ENCODE results near the gene NIT1. TPM values are rescaled to one million over a fixed set of nuclear protein-coding genes. Genes with fewer than 3 reads are reported as not detected.

Gene NIT1
- total and polyA plus RNA-seq, 9 of the 15 experiments (the other 6 are each of a cell fraction or from before 2014, with no cell fraction given) = 18.4 to 76.0 (median 33.7) TPM

DNA sequence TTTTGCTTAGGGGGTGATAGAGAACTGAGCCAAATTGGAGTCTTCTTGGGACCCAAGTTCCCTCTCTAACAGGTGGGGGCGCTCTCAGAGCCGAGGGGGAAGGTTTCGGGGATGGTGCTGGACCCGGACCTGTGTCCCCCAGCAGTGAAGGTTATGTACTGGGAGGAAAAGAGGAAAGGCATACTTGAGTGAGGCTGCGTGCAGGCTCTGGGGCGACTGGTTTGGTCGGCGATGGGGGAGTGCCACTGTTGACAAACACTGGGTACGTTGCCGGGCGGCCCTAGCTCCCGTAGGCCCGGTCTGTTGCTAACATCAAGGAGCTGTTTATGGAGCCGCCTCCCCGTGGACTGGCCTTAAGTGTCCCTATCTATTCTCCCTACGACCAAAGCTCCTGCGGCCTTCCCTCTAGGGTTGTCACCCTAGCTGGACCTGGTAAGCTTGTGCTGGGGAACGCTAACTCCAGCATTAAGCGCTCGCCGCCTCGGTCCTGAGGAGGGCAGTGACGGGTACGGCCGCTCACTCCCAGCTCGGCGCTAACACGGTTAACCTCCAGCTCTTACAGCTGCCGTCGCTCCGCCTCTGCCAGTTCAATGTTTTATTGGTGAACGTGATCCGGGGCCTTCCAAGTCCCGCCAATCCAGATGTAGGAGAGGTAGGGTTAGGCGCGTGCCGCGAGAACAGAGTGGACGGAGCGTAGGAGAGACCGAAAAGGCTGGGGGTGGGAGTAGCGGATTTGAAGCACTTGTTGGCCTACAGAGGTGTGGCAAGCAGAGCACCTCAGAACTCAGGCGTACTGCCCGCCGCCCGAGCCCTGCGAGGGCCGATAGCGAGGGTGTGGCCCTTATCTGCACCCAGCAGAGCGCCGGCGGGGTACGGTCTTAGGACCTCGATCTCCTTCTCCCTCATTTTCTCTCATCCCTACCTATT is 48.1 kb downstream of the NIT1 start, which contains the start of gene PPOX (continued):
- TF ChIP-seq THAP12 (CRISPR knock-in tag; IDR thresholded peaks at IDR 0.05) (peak; percentile 64; the same call in 1 of the 2 replicates), ILK (tag; IDR thresholded peaks at IDR 0.05; ENCODE audit: borderline replicate concordance, low read depth) (no peak), NCOR1 (IDR thresholded peaks at IDR 0.05) (peak; percentile 98), PTBP1 (IDR thresholded peaks at IDR 0.05; ENCODE audit: low read depth, low read length) (no peak), PCBP2 (IDR thresholded peaks at IDR 0.05; ENCODE audit: low read depth, low read length, poor library complexity, severe bottlenecking) (no peak), THRAP3 (IDR thresholded peaks at IDR 0.05; ENCODE audit: borderline replicate concordance) (0 out of 2 replicates have a peak, but pooled peaks have one; percentile 62), NBN (IDR thresholded peaks at IDR 0.05; ENCODE audit: low read depth) (peak; percentile 84), NRF1 (conservative IDR thresholded peaks at IDR 0.05 in 1 of 2, IDR thresholded peaks at IDR 0.05 in 1 of 2) (peak; percentile 59 to 71)
- TF ChIP-seq, protein P1, sequence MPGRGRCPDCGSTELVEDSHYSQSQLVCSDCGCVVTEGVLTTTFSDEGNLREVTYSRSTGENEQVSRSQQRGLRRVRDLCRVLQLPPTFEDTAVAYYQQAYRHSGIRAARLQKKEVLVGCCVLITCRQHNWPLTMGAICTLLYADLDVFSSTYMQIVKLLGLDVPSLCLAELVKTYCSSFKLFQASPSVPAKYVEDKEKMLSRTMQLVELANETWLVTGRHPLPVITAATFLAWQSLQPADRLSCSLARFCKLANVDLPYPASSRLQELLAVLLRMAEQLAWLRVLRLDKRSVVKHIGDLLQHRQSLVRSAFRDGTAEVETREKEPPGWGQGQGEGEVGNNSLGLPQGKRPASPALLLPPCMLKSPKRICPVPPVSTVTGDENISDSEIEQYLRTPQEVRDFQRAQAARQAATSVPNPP (IDR thresholded peaks at IDR 0.05; ENCODE audit: borderline replicate concordance, insufficient read depth, insufficient read length) = no peak
- TF ChIP-seq, protein P2, sequence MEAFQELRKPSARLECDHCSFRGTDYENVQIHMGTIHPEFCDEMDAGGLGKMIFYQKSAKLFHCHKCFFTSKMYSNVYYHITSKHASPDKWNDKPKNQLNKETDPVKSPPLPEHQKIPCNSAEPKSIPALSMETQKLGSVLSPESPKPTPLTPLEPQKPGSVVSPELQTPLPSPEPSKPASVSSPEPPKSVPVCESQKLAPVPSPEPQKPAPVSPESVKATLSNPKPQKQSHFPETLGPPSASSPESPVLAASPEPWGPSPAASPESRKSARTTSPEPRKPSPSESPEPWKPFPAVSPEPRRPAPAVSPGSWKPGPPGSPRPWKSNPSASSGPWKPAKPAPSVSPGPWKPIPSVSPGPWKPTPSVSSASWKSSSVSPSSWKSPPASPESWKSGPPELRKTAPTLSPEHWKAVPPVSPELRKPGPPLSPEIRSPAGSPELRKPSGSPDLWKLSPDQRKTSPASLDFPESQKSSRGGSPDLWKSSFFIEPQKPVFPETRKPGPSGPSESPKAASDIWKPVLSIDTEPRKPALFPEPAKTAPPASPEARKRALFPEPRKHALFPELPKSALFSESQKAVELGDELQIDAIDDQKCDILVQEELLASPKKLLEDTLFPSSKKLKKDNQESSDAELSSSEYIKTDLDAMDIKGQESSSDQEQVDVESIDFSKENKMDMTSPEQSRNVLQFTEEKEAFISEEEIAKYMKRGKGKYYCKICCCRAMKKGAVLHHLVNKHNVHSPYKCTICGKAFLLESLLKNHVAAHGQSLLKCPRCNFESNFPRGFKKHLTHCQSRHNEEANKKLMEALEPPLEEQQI (IDR thresholded peaks at IDR 0.05) = peak; percentile 93; the same call in 1 of the 2 replicates
- TF ChIP-seq, protein P3, sequence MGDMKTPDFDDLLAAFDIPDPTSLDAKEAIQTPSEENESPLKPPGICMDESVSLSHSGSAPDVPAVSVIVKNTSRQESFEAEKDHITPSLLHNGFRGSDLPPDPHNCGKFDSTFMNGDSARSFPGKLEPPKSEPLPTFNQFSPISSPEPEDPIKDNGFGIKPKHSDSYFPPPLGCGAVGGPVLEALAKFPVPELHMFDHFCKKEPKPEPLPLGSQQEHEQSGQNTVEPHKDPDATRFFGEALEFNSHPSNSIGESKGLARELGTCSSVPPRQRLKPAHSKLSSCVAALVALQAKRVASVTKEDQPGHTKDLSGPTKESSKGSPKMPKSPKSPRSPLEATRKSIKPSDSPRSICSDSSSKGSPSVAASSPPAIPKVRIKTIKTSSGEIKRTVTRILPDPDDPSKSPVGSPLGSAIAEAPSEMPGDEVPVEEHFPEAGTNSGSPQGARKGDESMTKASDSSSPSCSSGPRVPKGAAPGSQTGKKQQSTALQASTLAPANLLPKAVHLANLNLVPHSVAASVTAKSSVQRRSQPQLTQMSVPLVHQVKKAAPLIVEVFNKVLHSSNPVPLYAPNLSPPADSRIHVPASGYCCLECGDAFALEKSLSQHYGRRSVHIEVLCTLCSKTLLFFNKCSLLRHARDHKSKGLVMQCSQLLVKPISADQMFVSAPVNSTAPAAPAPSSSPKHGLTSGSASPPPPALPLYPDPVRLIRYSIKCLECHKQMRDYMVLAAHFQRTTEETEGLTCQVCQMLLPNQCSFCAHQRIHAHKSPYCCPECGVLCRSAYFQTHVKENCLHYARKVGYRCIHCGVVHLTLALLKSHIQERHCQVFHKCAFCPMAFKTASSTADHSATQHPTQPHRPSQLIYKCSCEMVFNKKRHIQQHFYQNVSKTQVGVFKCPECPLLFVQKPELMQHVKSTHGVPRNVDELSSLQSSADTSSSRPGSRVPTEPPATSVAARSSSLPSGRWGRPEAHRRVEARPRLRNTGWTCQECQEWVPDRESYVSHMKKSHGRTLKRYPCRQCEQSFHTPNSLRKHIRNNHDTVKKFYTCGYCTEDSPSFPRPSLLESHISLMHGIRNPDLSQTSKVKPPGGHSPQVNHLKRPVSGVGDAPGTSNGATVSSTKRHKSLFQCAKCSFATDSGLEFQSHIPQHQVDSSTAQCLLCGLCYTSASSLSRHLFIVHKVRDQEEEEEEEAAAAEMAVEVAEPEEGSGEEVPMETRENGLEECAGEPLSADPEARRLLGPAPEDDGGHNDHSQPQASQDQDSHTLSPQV (IDR thresholded peaks at IDR 0.05) = peak; percentile 41
- TF ChIP-seq, protein P4, sequence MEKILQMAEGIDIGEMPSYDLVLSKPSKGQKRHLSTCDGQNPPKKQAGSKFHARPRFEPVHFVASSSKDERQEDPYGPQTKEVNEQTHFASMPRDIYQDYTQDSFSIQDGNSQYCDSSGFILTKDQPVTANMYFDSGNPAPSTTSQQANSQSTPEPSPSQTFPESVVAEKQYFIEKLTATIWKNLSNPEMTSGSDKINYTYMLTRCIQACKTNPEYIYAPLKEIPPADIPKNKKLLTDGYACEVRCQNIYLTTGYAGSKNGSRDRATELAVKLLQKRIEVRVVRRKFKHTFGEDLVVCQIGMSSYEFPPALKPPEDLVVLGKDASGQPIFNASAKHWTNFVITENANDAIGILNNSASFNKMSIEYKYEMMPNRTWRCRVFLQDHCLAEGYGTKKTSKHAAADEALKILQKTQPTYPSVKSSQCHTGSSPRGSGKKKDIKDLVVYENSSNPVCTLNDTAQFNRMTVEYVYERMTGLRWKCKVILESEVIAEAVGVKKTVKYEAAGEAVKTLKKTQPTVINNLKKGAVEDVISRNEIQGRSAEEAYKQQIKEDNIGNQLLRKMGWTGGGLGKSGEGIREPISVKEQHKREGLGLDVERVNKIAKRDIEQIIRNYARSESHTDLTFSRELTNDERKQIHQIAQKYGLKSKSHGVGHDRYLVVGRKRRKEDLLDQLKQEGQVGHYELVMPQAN (IDR thresholded peaks at IDR 0.05; ENCODE audit: borderline replicate concordance) = peak; percentile 75; the same call in 1 of the 2 replicates

Measured in K562 (cell line).